OCI-LY7 (cell line): ENCODE results near the gene EML6.

Experiments
- CTCF ChIP-seq: fragments of 200-600 bp; sonication (generic); conservative IDR thresholded peaks from 2 replicates; pipeline ENCODE4 v1.5.1; 2014; ENCODE audit warnings: mild to moderate bottlenecking, antibody characterized with exemption, low read length, moderate library complexity, mixed read lengths
- EZH2phosphoT487 ChIP-seq: fragments of 200-600 bp; sonication (generic); IDR thresholded peaks from 2 replicates; pipeline ENCODE4 v1.6.1; 2018; ENCODE audit warnings: low read depth, borderline replicate concordance, mild to moderate bottlenecking, mixed run types, antibody characterized with exemption, low read length, moderate library complexity, mixed read lengths

GRCh38 chr2:54879598-54880332 lies 156.3 kb downstream of the EML6 start:
- TF ChIP-seq CTCF = no peak
- no peak for TF ChIP-seq EZH2phosphoT487
